HG03558 (cell line): Measurements from ENCODE around the gene SLC22A31.
A peak's percentile ranks its signal among the peaks of the same experiment; 100 is the strongest.

Experiments used
- ATAC-seq: cut with Tn5 transposase; IDR thresholded peaks from one replicate; pipeline ENCODE4 v1.9.1; 2021; ENCODE audit warnings: moderate number of reproducible peaks; ENCODE audit not compliant: unreplicated experiment; ENCODE audit errors: extremely low read depth

SLC22A31 gene

DNA sequence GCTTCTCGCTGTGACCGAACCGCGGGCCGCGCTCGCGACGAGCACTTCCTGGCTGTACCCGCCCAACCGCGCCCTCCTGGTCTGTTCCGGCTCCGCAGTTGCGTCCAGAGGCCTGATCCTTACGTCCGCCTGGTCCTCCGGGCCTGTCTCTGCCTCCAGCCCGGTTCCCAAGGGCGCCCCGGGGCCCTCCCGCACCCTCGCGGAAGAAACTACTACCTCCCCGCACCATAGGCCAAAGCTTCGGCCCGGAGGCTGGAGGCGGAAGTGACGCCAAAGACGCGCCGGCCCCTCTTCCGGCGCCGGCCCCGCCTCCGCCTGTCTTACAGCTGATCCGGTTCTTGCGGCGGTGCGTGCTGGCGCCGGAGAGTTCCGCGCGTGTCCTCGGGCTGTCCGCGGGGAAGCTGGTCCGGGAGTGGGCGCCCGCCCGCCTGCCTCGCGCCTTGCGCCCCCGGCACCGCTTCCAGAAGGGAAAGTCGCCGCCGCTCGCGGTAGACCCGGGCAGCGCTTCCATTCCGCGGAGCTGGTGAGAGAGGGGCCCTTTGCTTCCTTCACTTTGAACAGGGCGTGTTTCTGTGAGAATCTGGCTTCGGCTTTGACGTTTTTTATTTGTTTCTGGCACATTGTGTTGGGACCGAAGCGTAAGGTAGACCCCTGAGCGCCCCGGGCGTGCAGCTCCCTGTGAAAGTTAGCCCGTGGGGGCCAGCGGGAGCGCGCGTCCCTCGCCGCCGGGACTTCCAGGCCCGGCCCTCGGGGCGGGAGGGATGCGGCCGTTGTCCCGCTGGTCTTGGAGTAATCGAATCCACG lies 17.3 kb upstream of the SLC22A31 start, which contains the start of gene ZNF778:
Gene ZNF778, plus strand, starts transcription at position 316 of the 804 bp plus-strand sequence. CDS start 3,425 bp downstream, outside the sequence.
- peak; percentile 41 for ATAC-seq

- ATAC-seq = no peak
Observed at GRCh38 chr16:89217138-89217387, 16.7 kb upstream of the SLC22A31 start.

DNA sequence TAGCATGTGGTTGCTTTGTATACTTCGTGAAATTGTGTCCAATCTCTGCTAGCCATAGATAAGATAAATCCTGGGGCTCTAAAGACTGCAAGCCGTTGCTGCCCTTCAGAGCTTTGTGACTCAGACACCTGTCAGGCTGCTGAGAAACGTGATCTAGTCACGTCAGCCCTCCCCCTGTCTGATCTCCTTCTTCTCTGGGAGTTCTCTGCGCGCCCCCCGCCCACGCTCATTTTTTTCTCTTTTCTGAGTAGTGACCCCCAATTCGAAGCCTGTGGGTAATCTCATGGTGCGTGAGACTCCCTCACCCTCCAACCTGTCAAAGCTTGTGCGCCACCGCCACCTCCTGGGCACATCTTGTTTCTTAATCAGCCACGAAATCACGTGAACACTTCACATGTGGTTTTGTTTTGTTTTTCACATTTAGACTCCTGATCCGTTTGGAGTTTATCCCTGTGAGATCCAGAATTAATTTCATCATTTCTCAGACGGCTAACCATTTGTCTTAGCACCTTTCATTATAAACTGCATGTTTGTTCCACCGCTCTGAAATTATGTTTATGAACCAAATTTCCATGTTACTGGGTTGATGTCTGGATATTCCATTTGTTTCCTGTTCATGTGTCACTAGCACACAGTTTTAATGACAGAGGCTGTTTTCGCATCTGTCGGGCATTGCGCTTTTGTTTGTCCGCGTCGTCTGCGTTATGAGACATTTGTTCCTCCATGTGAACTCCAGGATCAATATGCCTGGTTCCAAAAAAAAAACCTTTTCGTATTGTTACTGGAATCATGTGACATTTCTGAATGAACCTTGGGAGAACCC lies 16.2 kb upstream of the SLC22A31 start:
- ATAC-seq = no peak

- no peak for ATAC-seq
Observed at GRCh38 chr16:89210904-89211515, 10.7 kb upstream of the SLC22A31 start.

DNA sequence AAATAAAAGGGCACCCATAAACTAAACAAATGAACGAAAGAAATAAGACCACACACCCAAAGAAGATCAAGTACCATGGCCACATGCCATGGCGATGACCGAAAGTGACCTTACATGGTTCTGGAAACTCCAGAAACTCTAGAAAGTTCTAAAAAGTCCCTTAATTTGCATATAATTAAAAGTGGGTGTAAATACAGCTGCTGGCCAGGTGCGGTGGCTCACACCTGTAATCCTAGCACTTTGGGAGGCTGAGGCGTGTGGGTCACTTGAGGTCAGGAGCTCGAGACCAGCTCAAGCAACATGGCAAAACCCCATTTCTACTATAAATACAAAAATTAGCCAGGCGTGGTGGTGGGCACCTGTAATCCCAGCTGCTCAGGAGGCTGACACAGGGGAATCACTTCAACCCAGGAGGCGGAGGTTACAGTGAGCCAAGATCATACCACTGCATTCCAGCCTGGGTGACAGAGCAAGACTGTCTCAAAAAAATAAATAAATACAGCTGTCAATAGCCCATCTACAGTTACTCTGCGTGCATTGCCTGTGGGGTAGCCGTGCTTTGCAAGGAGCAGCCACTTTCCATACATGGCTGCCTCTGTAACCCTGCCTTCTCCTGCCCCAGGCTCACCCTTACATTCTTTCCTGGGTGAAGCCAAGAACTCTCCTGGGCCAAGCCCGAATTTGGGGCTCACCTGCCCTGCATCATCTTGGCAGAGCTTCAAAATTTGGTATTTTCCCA lies 10.0 kb upstream of the SLC22A31 start:
- no peak for ATAC-seq

GRCh38 chr16:89209522-89210044 lies 9.2 kb upstream of the SLC22A31 start:
- no peak for ATAC-seq

GRCh38 chr16:89207993-89208392 lies 7.7 kb upstream of the SLC22A31 start:
- no peak for ATAC-seq

DNA sequence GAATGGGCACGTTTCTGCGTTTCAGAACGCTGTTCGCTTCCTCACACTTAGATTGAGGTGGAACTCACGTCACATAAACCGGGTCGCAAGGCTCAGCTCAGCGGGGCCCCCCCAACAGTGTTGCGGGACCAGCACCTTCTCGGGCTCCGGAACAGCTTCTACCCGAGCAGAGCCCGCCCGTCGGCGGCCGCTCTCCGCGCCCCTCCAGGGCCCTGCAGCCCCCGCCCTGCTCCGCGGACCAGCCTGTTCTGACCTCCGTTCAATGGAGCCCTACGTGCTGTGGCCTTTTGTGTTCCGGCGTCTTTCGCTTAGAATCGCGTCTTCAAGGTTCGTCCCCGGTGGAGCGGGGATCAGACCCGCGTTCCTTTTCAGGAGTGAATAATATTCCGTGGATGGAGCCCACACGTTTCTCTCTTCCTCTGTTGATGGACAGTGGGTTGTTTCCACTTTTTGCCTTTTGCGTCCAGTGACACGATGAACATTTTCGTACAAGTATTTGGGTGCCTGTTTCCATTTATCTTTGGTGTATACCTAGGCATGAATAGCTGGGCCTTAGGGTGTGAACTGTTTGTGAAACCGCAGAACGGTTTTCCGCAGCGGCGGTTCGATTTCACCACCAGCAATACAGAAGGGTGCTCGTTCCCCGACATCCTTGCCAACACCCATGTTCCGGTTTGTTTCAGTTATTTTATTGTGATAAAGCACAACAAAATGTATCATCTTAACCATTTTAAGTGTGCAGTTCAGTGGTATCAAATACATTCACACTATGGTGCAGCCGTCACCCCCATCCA lies 2.3 kb upstream of the SLC22A31 start:
- ATAC-seq = no peak

DNA sequence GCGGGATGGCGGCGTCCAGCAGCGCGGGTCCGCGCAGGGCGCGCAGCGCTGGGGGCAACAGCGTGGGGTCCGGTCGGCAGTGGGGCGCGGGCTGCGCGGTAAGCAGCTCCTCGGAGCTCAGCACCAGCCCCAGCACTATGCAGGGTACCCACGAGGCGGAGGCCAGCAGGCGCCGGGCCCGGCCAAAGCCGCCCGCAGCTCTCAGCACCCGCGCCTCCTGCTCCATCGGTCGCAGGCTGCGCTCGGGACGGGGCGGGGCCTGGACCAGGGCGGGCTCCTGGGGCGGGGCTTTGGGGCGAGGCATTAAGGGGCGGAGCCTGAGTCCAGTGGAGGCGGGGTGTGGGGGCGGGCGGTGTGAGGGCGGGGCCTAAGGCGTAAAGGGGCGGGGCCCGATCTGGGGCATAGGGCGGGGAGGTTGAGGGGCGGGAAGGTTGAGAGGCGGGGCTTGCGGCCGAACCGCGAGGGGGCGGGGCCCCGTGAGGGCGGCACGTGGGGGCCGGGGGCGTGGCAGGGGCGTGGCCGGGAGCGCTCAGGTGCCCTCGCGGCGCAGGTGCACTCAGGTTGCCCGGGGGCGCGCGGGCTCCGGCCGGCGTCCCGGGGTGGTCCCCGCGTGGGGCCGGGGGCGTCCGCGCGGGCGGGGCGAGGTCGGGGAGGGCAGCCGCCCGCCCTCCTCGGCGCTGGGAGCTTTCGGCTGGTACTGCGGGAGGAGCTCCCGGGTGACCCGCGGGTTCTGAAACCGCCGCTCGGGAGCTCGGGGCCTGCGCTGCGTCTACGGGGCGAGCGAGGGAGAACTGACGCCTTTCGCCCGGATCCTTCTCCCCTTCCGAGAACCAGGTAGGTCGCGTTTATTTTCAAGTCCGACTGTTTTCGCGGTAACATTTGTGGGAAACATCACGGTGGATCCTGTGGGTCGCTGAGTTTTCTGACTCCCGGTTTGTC lies 1.4 kb upstream of the SLC22A31 start:
- ATAC-seq = no peak

- no peak for ATAC-seq
Observed at GRCh38 chr16:89200850-89201411, 594 bp upstream of the SLC22A31 start.

DNA sequence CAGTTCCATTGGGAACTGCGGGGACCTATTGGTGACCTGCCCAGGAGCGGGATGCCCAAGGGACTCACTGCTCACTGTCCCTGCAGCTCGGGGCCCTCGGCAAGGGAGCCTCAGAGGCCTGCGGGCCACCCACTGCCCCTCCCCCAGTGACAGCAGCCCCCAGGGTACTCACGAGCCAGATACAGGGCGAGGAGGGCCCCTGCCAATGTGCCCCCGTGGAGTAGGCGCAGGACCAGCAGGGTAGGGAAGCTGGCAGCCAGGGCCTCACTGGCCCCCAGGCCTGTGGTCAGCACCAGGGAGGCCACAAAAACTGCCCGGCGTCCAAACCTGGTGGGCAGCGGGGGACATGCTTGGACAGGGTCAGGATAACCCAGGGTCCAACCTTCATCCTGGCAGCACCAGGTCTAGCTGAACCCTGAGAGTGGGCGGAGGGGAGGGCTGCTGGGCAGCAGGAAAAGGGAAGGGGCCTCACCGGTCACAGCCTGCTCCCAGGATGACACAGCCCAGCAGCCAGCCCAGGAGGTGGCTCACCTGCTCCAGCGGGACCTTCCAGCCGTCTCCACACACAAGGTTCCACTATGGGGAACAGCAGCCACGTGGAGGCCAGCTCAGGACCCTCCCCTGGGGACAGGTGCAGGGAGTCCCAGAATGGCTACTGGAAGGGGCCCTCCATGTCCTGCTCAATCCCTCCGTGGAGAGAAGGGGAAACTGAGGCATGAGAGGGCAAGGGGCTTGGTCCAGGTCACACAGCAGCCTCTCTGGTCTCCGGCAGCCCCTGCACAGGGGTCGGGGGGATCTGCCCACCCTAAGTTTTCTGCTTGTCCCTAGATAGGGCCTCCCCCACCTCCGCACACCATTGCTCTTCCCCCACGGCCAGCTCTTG lies 855 bp downstream of the SLC22A31 start:
- ATAC-seq = no peak

- no peak for ATAC-seq
Observed at GRCh38 chr16:89198417-89199240, 1.7 kb downstream of the SLC22A31 start.

DNA sequence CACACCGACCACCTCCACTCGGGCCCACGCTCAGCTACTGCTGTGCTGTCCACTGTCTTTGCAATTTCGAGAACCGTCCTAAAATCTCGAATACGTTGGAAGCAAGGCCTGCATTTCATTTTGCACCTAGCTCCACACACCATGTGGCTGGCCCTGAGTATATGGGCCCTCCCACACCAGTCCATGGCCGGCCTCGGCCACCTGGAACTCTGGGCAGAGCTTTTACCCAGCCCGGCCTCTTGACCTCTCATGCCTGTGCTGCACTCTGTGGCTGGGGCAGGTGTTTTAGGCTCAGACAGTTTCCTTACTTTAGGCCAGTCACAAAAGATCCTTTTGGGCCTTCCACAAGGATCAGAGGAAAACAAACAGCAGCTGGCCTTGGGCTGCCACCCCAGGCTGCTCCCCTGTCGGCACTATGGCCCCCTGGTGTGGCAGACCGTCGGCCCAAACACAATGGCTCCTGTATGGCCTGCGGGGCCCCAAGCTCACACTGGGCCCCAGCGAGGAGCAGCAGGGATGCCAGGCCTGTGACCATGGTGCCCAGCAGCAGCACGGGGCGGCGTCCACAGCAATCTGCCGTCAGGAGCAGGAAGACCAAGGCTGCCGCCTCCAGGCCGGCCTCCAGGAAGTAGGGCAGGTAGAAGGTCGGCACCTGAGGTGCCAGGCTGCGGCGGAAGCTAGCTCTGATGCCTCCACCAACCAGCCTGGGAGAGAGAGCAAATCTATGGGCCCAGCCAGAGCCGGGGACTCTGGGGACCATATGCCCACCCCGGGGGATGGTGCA lies 2.5 kb downstream of the SLC22A31 start:
- ATAC-seq = no peak

DNA sequence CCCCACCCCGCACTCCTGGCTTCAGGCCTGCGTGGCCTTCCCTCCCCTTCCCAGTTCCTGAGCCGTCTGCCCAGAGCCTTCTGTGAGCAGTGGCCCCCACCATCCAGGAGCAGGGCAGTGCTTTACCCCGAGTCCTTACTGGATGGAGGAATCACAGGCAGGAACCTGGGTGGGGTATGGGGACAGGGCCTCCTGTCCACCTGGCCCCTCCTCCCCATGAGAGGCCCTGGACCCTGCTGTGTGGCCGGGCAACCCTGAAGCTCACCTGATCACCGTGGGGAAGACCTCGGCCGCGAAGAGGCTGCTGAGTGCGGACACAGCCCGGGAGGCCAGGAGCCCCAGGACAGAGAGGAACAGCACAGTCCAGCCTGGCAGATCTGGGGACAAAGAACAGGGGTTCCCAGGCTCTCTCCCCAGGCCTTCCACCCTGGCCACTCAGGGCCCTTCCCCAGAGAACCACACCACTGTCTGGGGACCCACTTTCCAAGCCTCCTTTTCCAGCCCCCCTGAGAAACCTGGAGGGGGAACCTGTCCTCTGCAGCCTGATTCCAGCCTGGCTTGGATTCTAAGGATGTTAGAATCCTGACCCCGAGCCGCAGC lies 3.2 kb downstream of the SLC22A31 start:
- no peak for ATAC-seq

DNA sequence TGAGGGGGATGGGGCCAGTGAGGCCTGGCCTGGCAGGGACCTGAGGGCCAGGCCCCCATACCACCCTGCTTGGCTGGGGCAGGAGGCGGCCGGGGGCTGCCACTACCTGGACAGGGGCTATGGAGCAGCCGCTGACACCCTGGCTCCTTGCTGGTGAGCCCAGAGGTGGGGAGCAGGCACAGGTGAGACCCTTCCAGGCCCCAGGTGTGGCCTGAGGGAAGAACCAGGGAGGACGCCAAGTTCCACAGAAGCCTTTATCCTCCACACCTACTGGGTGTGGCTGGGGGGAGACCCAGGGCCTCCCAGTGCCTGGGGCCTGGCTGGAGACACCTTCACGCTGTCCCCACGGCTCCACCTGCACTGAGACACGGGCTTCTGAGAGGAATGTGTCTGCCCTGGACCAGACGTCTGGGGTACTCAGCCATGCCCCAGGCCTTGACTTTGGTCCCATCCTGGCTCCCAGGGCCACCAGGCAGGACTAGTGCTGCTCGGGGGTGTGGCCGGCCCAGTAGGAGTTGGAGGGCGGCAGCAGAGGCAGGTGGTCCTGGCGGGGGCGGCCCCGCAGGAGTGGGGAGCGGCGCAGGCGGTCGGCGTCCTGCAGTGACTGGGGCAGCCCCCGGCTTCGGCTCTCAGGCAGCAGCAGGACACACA lies 4.7 kb downstream of the SLC22A31 start:
- no peak for ATAC-seq
